Body of pancreas (tissue), 4 donors: ENCODE results near the gene CEACAM19.

Source experiments
- POLR2A ChIP-seq, 3 donors: fragments of 450-650 bp; IDR thresholded peaks; one replicate each; pipeline ENCODE4 v1.6.1; 2016; ENCODE audit warnings: antibody characterized with exemption in 3 of 3, mild to moderate bottlenecking in 2 of 3
- TF ChIP-seq, protein P1 (sequence below), 7 experiments: fragments of 450-650 bp in 4 of 7; fragments of 200-600 bp in 3 of 7; sonication (generic) in 3 of 7; IDR thresholded peaks; one replicate each; pipeline ENCODE4 v1.5.1; 2016 to 2019; ENCODE audit warnings: antibody characterized with exemption in 7 of 7

DNA sequence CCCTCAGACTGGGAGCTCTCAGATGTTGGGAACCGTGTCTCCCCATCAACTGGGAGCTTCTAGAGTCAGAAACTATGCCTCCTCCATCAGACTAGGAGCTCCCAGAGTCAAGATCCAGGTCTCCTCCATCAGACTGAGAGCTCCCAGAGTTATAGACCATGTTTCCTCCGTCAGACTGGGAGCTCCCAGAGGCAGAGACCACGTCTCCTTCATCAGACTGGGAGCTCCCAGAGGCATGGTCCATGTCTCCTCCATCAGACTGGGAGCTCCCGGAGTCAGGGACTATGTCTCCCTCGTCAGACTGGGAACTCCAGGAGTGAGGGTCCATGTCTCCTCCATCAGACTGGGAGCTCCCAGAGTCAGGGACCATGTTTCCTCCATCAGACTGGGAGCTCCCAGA lies 37.7 kb downstream of the CEACAM19 start:
- TF ChIP-seq, protein P1, sequence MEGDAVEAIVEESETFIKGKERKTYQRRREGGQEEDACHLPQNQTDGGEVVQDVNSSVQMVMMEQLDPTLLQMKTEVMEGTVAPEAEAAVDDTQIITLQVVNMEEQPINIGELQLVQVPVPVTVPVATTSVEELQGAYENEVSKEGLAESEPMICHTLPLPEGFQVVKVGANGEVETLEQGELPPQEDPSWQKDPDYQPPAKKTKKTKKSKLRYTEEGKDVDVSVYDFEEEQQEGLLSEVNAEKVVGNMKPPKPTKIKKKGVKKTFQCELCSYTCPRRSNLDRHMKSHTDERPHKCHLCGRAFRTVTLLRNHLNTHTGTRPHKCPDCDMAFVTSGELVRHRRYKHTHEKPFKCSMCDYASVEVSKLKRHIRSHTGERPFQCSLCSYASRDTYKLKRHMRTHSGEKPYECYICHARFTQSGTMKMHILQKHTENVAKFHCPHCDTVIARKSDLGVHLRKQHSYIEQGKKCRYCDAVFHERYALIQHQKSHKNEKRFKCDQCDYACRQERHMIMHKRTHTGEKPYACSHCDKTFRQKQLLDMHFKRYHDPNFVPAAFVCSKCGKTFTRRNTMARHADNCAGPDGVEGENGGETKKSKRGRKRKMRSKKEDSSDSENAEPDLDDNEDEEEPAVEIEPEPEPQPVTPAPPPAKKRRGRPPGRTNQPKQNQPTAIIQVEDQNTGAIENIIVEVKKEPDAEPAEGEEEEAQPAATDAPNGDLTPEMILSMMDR (IDR thresholded peaks at IDR 0.05): no peak
- TF ChIP-seq POLR2A (IDR thresholded peaks at IDR 0.05): no peak
